A549 treated with dexamethasone at 1 μM for 4 hours (cell line): Measurements from ENCODE around the gene ADGRG4. TPM values are rescaled to one million over a fixed set of nuclear protein-coding genes. Genes with fewer than 3 reads are reported as not detected.

Experiments used
- total RNA-seq: library from RNA; stranded (reverse); fragments of 200-300 nt; extraction: Qiagen RNA extraction; gene quantifications from 5 replicates; pipeline ENCODE4 v1.2.3, GENCODE V29; 2022

Gene ADGRG4
- total RNA-seq = not detected in 5 replicates

GRCh38 chrX:136300721-136301120 is at the start of gene ADGRG4:
Gene ADGRG4, plus strand, starts transcription at chrX:136300963. Its CDS starts 7,815 bp downstream, at chrX:136308778.

GRCh38 chrX:136251041-136251991 is 49.4 kb upstream of the ADGRG4 start, which contains the start of gene MAP7D3:
Gene MAP7D3, minus strand, starts transcription at chrX:136251400. Its CDS starts 42 bp downstream, at chrX:136251358.

Other genes starting within 250 kb of the ADGRG4 start
- 22.5 to 27.0 TPM (median 23.2 TPM) in 5 replicates for gene FHL1, start 153.4 kb upstream of the ADGRG4 start, total RNA-seq
- 12.2 to 16.6 TPM (median 15.4 TPM) in 5 replicates for gene MAP7D3, start 49.6 kb upstream of the ADGRG4 start, total RNA-seq
- not detected in 5 replicates for gene BRS3, start 187.0 kb downstream of the ADGRG4 start, total RNA-seq
- 52.7 to 68.0 TPM (median 63.5 TPM) in 5 replicates for gene HTATSF1, start 196.6 kb downstream of the ADGRG4 start, total RNA-seq
- gene VGLL1, start 231.3 kb downstream of the ADGRG4 start, total RNA-seq = not detected in 5 replicates